HFF-Myc (cell line): ENCODE measurements around the gene ABLIM2.

Experiments used
- DNase-seq: peaks from one replicate; pipeline ENCODE4 v3.0.0-alpha.2; 2011; ENCODE audit warnings: low read depth; ENCODE audit errors: extremely low read depth
- H3K4me3 ChIP-seq: replicated peaks from 2 replicates; pipeline ENCODE4 v1.5.1; 2011; ENCODE audit warnings: low read depth, mild to moderate bottlenecking, control low read depth, low read length
- CTCF ChIP-seq: IDR thresholded peaks from 2 replicates; pipeline ENCODE4 v1.5.1; 2012; ENCODE audit warnings: mild to moderate bottlenecking, low read depth, low read length, control low read depth; ENCODE audit errors: missing control alignments

The ABLIM2 gene

GRCh38 chr4:8184061-8184460, 25.4 kb upstream of the ABLIM2 start:
- H3K4me3 ChIP-seq: no peak overlapping the region
- no peak for TF ChIP-seq CTCF
- no peak for DNase-seq

GRCh38 chr4:8182858-8183725, 24.5 kb upstream of the ABLIM2 start:
- DNase-seq: no peak
- H3K4me3 ChIP-seq: no peak overlapping the region
- TF ChIP-seq CTCF: no peak

- no peak for TF ChIP-seq CTCF
- DNase-seq: no peak
- no peak overlapping the region for H3K4me3 ChIP-seq
These were observed 23.7 kb upstream of the ABLIM2 start for GRCh38 chr4:8182294-8182693.

- no peak overlapping the region for H3K4me3 ChIP-seq
- no peak for TF ChIP-seq CTCF
- no peak for DNase-seq
These were observed 23.2 kb upstream of the ABLIM2 start for GRCh38 chr4:8181844-8182243.

- TF ChIP-seq CTCF: no peak
- no peak overlapping the region for H3K4me3 ChIP-seq
- DNase-seq: no peak
These were observed 22.5 kb upstream of the ABLIM2 start for GRCh38 chr4:8181119-8181518.

GRCh38 chr4:8180310-8181093, 21.9 kb upstream of the ABLIM2 start:
- TF ChIP-seq CTCF: no peak
- no peak overlapping the region for H3K4me3 ChIP-seq
- DNase-seq: no peak
